GM18858 (cell line): ENCODE results near the gene UBL5.
"Not testable (repeated sequence)": the region's sequence is repeated elsewhere in the genome, so short reads cannot be mapped to it uniquely, and the experiment has no call there.

Experiments
- ATAC-seq: cut with Tn5 transposase; IDR thresholded peaks from one replicate; pipeline ENCODE4 v1.9.1; 2021; ENCODE audit not compliant: unreplicated experiment

UBL5 gene

DNA sequence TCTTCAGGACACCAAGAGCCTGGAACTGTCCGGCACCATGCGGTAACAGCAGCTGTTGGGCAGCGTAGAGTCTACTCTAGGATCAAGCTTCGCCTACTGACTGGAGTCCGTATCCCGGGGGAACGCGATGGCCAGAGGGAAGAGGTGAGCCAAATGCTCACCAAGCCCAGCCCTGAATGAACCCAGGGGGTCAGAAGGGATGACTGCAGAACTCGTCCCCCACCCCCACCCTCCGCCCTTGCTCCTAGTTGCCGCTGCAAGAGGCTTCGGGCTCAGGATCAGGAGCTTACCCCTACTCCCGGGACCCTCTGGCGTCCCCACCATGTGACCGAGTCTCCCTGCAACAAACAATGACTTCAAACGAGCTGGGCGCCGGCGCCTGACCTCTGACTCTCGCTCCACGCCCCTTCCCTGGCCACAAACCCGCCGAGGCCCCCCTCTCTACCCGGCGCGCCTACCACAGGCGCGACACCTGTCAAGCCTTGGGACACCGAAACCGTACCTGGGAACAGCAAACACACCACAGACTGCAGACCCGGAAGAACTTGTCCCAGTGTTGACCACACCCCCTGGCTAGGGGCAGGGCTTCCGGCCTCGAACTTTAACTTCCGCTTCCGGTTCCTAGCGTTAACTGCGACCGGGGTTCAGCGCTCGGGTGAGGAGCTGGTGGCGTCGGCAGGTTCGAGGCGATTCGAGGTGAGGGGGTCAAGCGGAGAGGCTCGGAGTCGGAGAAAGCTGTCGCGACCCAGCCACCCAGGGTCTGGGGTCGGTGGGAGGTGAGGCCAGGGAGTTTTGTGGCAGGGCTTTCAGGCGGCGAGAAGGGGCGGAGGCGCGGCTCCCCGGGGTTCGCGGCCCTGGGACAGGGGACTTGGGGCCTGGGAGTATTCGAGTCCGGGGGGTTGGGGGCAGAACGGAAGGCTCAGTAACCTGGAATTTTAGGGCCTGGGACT is at the start of gene UBL5:
UBL5 (plus strand) TSS at position 630 of the 950 bp plus-strand sequence. CDS start 420 bp downstream, outside the sequence.
- peak; percentile 80 for ATAC-seq

DNA sequence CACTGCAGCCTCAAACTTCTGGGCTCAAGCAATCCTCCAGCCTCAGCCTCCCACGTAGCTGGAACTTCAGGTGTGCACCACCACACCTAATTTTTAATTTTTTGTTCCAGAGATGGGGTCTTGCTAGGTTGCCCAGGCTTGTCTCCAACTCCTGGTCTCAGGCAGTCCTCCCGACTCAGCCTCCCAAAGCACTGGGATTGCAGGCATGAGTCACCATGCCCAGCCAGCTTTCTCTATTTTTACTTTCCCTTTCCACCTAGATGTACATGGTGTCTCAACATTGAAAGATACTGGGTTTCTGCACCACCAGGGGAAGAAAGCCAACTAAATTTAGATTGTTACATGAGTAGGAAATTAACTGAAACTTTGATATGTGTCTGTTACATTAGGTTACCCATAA is 45.4 kb upstream of the UBL5 start:
- ATAC-seq, result no peak

DNA sequence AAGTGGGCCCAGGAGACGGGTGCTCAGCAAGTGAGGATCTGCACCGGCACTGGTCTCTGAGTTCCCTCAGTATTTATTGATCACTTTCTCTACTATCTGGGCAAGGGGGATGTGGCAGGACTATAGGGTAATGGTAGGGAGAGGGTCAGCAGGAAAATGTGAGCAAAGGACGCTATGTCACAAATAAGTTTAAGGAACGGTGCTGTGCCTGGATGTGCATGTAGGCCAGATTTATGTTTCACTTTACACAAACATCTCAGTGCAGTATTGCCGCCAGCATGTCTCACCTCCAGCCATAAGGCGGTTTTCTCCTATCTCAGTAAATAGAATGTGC is 43.6 kb upstream of the UBL5 start:
- not testable (repeated sequence) for ATAC-seq

DNA sequence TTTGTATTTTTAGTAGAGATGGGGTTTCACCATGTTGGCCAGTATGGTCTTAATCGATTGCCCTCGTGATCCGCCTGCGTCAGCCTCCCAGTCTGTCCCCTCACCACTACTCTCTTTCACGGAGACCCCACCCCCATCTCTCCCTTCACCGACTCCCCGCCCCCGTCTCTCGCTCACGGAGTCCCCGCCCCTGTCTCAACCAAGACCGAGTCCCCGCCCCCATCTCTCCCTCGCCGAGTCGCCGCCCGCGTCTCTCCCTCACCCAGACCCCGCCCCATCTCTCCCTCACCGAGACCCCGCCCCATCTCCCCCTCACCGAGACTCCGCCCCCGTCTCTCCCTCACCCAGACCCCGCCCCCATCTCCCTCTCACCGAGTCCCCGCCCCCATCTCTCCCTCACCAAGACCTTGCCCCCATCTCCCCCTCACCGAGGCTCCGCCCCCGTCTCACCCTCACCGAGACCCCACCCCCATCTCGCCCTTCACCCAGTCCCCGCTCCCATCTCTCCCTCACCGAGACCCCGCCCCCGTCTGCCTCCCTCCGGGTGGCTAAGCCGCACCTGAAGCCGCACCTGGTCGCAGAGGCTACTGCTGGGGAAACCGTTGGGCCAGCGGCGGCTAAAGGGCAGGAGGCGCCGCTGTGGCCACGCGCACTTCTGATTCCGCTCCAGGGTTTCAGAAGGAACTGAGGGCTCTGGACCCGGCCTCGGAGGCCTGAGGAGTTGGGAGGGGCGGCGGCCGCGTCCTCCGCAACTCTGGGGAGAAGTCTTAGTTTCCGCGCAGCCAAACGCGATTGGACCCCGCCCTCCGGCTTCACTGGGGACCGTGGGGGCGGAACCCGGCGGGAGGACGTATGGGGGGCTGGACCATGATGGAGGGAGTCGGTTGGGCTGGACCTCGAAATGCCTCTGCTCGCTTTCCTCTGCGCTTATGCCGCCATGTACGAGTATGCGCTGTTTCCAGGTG is 42.1 kb upstream of the UBL5 start:
- peak; percentile 67 for ATAC-seq

DNA sequence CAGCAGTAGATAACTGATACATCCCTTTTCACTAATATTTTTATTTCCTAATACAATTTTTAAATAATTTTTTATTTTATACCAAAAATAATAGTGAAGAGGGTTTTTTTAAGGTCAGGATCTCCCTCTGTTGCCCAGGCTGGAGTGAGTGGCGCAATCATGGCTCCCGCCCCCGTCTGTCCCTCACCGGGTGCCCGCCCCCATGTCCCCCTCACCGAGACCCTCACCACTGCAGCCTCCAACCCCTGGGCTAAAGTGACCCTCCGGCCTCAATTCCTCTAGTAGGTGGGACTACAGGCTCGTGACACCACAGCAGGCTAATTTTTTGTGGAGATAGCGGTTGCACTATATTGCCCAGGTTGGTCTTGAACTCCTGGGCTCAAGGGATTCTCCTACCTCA is 41.4 kb upstream of the UBL5 start:
- ATAC-seq, result no peak

DNA sequence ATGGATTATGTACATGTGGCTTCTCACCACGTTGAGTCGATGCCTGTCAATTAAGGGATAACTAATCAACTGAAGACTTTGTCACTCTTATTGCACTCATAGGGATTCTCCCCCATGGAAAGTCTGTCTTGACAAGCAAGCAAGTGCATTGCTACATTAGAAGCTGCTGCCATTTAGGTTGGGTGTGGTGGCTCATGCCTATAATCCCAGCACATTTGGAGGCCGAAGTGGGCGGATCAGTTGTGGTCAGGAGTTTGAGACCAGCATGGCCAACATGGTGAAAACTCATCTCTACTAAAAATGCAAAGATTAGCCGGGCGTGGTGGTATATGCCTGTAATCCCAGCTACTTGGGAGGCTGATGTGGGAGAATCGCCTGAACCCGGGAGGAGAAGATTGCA is 40.9 kb upstream of the UBL5 start:
- no peak for ATAC-seq

DNA sequence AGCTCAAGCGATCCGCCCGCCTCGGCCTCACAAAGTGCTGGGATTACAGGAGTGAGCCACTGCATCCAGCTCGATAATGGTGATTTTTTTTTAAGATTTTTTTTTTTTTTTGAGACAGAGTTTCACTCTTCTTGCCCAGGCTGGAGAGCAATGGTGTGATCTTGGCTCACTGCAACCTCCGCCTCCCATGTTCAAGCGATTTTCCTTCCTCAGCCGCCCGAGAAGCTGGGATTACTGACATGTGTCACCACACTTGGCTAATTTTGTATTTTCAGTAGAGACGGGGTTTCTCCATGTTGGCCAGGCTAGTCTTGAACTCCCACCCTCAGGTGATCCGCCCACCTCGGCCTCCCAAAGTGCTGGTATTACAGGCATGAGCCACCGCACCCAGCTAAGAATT is 39.1 kb upstream of the UBL5 start:
- not testable (repeated sequence) for ATAC-seq

DNA sequence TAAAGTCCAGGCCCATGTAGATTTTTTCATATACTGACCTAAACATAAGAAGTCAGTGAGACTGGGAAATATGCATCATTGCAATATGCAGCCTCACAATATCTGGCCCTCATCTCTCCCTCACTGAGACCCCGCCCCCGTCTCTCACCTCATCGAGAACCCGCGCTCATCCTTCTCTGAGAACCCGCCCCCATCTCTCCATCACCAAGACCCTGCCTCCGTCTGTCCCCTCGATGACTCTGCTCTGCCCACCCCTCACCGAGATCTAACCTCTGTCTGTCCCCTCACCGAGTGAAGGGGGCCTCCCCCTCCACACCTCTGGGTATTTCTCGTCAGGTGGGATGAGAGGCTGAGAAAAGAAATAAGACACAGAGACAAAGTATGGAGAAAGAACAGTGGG is 38.7 kb upstream of the UBL5 start:
- no peak for ATAC-seq

DNA sequence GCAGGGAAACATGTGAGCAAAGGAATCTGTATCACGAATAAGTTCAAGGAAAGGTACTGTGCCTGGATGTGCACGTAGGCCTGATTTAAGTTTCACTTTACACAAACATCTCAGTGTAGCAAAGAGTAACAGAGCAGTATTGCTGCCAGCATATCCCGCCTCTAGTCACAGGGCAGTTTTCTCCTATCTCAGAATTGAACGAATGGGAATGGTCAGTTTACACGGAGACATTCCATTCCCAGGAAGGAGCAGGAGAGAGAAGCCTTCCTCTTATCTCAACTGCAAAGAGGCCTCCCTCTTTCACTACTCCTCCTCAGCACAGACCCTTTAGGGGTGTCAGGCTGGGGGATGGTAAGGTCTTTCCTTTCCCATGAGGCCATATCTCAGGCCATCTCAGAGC is 38.1 kb upstream of the UBL5 start:
- not testable (repeated sequence) for ATAC-seq

DNA sequence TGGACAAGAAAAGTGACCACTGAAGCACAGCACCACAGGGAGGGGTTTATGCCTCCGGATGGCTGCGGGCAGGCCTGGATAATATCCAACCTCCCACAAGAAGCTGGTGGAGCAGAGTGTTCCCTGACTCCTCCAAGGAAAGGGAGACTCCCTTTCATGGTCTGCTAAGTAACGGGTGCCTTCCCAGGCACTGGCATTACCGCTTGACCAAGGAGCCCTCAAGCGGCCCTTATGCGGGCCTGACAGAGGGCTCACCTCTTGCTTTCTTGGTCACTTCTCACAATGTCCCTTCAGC is 36.7 kb upstream of the UBL5 start:
- not testable (repeated sequence) for ATAC-seq

DNA sequence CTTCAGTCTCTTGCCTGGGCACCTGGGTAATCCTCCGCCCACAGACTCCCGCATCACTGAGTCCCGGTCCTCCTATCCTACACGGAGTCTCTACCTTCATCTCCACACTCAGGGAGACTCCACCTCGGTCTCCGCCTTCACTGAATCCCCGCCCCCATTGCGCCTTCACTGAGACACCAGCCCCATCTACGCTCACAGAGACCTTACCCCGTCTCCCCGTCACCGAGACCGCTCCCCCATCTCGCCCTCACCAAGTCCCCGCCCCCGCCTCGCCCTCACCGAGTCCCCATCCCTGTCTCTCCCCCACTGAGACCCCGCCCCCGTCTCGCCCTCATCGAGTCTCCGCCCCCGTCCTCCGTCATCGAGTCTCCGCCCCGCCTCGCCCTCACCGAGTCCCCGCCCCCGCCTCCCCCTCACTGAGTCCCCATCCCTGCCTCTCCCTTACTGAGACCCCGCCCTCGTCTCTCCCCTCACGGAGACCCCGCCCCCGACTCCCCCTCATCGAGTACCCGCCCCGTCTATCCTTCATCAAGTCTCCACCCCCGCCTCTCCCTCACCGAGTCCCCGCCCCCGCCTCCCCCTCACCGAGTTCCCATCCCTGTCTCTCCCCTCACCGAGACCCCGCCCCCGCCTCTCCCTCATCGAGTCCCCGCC is 36.0 kb upstream of the UBL5 start:
- ATAC-seq, result no peak

DNA sequence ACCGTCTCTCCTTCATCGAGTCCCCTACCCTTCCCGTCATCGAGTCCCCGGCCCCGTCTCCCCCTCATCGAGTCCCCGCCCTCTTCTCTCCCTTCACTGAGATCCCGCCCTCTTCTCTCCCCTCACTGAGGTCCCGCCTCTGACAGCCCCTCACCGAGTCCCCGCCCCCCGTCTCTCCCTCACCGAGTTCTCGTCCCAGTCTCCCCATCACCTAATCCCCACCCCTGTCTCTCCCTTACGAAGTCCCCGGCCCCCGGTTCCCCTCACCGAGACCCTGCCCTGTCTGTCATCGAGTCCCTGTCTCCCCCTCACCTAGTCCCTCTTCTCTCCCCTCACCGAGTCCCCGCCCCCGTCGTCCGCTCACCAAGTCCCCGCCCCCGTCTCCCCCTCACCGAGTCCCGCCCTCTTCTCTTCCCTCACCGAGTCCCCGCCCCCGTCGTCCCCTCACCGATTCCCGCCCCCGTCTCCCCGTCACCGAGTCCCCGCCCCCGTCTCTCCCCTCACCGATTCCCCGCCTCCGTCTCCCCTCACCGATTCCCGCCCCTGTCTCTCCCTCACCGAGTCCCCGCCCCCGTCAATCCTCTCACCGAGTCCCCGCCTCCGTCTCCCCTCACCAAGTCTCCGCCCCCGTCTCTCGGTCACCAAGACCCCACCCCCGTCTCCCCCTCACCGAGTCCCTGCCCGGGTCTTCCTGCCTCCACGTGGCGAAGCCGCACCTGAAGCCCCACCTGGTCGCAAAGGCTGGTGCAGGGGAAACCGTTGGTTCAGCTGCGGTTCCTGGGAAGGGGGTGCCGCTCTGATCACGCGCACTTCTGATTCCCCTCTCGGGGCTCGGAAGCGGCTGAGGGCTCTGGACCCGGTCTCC is 35.3 kb upstream of the UBL5 start:
- no peak for ATAC-seq

DNA sequence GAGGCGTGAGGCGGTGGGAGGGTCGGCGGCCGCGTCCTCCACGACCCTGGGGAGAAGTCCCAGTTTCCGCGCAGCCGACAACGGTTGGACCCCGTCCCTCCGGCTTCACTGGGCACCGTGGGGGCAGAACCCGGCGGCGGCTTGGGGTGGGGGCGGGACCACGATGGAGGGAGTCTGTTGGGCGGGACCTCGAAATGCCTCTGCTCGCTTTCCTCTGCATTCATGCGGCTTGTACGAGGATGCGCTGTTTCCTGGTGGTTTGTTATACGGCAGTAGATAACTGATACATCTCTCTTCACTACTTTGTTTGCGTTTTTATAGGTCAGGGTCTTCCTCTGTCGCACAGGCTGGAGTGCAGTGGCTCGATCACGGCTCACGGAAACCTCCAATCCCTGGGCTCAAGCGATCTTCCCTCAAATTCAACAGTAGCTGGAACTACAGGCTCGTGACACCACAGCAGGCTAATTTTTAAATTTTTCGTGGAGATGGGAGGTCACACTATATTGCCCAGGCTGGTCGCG is 34.6 kb upstream of the UBL5 start:
- ATAC-seq, result no peak

DNA sequence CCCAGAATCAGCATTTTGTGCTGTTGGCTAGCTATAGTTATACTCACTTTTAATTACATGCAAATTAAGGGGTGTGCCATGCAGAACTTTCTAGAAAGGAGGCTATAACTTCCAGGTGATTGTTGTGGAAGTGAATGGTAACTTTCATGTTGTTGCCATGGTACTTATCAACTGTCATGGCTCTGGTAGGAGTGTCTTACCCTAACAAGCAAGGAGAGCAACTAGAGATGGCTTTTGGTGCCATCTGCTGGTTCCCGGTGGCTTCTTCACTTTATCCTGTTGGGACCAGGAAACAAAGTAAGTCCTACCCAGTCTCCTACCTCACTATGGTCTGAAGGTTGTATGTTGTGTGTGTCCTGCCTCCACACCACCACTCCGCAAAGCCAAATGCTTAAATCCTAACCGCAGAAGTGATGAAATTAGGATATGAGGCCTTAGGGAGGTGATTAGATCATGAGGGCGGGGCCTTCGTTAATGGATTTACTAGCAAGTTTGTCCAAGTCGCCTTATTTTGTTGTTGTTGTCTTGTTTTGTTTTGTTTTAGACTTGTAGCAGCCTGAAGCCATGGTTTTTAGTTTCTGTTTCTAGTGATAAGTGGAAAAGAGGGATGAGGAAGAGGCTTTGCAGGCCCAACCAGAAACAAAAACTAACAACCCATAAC is 31.5 kb upstream of the UBL5 start:
- ATAC-seq, result no peak

DNA sequence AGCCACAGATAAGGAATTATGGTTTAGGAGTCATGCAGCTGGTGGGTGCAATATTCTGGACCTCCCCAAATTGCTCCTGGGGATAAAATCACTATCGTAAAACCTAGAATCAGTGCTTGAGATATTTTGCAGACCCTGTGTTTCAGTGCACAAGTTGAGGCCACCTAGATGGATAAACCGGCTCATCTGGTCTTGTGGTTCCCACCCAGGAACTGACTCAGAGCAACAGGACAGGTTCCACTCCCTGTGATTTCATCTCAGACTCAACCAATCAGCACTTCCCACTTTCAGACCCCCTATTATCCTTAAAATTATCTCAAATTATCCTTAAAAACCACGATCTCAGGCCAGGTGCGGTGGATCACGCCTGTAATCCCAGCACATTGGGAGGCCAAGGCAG is 29.8 kb upstream of the UBL5 start:
- ATAC-seq, result no peak

DNA sequence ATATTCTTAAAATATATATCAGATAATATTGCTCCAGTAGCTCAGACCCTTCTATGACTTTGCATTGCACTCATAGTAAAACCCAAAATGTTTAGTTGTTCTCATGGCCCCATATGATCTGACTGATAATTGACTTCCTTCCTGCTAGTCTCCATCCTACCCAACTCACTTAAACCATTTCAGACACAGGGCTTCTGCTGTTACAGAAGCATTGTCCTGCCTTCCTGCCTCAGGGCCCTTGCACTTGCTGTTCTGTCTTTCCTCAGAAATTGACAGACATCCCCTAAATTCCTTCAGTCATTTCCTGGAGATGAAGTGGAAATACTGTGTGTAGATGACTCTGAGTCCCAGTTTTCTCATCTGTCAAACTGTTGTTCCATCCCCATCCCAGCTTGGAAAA is 28.6 kb upstream of the UBL5 start:
- no peak for ATAC-seq

DNA sequence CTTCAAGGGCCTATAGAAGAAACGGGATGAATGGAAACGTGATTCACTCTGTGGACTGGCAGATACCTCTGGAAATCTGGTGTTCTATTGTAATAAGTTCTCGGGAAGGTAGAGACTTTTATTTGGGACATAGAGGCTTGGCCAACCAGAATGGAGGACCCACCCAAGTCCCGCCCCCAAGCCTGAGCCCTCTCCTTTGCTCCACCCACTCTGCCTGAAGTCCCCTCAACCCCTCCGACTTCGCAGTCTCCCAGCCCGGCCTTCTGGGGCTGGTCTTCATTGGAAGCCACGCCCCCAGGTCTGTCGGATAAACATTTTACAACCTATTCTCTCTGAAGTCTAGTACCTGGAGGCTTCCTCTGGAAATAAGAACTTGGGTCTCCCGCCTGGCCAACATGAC is 25.7 kb upstream of the UBL5 start:
- no peak for ATAC-seq

DNA sequence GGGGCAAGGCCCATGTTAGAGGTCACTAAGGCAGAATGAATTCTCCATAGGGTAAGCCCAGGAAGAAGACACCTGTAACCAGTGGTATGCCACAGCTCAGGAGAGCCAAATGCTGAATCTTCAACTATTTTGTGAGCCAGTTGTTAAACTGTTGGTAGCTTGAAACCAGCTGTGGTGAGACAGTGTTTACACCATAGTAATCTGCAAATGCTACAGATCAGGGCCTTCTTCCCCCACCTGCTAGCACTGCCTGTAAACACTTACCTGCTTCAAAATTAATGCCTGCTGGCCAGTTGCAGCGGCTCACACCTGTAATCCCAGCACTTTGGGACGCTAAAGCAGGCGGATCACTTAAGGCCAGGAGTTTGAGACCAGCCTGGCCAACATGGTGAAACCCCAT is 20.9 kb upstream of the UBL5 start:
- no peak for ATAC-seq

DNA sequence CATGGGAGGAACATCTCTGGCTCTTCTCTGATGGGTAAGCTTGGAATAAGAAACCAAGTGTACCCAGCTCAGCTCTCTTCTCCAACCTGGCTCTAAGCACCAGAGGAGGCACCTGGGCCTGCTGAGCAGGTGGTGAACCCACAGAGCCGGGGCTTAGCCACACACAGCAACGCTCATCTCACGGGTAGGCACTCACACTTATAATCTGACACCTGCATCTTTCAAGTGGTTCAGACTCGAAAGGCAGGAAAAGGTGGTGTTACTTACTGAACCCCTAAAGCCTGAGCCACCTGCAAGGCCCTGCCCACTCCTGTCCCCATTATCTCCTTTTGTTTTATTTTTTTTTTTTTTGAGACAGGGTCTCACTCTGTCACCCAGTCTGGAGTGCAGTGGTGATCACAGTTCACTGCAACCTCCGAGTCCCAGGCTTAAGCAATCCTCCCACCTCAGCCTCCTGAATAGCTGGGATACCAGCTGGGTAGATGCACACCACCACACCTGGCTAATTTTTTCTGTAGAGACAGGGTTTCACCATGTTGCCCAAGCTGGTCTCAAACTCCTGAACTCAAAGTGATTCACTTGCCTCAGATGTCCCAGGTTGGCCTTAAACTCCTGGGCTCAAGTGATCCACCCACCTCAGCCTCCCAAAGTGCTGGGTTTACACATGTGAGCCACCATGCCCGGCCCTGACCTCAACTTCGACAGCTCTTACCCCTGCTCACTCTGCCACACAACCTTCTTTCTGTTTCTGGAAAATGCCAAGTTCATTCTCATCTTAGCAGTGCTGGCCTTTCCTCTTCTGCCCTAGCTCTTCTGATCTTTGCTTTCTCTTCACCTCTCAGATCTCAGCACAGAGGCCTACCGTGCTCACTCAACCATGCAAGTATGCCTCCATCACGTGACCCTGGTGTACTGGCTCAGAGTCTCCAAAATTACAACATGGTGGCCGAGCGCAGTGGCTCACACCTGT is 18.6 kb upstream of the UBL5 start:
- ATAC-seq, result no peak
